HUDEP-2 (cell line): ENCODE results near the gene HECTD1.
"Not testable (repeated sequence)": the region's sequence is repeated elsewhere in the genome, so short reads cannot be mapped to it uniquely, and the experiment has no call there.

Experiments used
- DNase-seq, 76 experiments: peaks; one replicate each; lab custom pipeline; 2025; ENCODE audit not compliant: unreplicated experiment in 76 of 76; lab: John Stamatoyannopoulos, UW

Gene HECTD1

DNA sequence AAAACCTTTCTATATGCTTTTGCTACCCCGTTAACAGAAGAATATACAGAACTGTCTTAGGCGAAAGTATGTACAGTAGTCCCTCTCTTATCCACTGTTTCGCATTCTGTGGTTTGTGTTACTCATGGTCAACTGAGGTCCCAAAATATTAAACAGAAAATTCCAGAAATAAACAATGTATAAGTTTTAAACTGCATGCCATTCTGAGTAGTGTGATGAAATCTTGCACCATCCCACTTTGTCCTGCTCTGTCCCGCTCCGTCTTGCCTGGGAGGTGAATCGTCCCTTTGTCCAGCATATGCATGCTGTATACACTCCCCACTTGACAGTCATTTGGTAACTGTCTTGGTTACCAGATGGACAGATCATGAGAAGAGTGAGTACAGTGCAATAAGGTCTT is 111.3 kb downstream of the HECTD1 start:
- no peak for DNase-seq

DNA sequence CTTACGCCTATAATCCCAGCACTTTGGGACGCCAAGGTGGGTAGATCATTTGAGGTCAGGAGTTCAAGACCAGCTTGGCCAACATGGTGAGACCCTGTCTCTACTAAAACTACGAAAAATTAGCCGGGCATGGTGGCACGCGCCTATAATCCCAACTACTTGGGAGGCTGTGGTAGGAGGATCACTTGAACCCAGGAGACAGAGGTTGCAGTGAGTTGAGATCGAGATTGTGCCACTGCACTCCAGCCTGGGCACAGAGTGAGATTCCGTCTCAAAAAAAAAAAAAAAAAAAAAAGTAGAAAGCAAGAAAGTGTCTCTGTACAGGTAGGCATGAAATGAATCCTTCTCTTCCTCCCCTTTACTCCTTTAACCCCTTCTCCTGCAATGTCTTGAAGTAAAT is 111.8 kb downstream of the HECTD1 start:
- DNase-seq = not testable (repeated sequence)

DNA sequence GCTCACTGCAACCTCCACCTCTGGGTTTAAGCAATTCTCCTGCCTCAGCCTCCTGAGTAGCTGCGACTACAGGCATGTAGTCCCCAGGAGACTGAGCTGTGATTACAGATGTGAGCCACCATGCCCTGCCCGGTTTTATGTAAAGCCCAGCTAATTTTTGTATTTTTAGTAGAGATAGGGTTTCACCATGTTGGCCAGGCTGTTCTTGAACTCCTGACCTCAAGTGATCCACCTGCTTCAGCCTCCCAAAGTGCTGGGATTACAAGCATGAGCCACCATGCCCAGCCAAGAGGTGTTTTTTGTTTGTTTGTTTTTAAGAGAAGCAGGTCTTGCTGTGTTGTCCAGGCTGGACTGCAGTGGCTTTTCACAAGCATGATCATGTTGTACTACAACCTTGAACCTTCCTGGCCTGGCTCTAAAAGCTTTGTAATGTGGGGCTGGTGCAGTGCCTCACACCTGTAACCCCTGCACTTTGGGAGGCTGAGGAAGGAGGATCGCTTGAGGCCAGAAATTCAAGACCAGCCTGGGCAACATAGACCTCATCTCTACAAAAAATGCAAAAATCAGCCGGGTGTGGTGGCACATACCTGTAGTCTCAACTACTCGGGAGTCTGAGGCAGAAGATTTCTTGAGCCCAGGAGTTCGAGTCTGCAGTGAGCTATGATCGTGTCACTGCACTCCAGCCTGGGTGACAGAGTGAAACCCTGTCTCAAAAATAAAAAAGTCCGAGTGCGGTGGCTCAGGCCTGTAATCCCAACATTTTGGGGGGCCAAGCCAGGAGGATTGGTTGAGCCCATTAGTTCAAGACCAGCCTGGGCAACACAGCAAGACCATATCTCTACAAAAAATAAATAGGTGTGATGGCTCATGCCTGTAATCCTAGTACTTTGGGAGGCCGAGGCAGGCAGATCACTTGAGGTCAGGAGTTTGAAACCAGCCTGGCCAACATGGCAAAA is 113.4 kb downstream of the HECTD1 start:
- DNase-seq = not testable (repeated sequence)

DNA sequence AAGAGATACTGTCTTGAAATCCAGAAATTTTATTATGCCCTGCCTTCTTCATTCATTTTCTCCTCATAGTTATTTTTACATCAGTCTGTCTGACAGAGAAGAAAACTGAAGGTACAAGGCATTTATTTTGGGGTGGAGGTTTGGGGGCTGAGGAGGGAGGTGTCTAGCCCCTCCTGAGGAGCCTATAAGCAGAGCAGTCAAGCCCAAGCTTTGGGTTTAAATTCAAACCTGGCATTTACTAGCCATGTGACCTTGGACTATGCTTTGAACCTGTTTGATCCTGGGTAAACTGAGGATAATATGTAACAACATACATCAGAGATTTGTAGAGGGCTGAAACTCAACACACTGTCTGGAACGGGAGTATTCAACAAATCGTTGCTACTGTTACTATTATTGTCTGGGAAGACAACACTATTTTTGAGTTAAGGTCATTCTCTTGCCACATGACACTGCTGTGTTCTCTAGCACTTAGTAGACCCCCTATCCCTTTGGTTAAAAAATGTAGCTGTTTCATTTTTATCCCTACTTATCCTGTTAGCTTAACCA is 115.4 kb downstream of the HECTD1 start:
- no peak for DNase-seq

DNA sequence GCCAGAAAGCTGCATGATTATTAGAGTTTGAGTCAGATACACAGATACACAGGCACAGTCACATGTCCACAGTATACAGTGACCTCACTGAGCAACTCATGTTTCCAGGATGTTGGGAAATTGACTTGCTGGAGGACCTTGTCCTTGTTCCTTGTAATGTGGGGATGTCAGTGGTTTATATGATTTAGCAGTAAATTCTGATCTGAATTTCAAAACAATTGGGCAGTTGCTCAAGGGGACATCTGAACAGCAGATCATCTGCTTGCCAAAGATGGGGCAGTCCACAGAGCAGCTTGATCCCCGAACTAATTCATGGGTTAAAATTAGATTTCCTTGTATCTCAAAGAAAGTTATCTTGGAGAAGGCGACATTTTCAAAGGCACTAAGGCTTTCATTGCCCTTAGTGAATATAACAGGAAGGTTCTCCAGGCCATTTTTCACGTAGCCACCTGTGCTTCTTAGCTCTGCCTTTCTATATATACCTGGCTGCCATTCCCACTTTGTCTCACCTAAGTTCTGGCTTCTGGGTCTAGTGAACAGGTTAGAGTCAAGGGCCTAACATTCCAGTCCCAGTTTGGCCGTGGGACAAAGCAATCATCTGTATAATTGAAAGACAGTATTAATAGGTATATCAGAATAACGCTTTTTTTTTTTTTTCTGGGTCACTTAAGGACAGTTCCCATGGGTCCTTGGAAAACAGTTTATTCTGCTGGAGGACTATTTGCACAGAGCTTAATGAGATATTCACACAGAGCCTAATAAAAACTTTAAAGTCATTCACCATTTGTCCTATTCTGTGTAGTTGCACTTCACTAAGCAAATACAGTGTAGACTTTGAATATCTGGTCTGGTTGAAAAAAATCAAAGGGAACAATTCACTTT is 116.5 kb downstream of the HECTD1 start:
- DNase-seq = no peak

DNA sequence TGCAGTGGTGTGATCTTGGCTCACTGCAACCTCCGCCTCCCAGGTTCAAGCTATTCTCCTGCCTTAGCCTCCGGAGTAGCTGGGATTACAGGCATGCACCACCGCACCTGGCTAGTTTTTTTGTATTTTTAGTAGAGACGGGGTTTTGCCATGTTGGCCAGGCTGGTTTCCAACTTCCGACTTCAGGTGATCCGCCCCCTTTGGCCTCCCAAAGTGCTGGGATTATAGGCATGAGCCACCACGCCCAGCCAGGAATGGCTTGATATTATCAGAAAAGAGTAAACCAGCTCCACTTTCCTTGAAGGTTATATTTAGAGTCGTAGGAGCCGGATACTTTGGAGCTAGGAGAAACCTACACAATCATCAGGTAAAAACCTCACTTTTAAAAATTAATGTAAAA is 121.1 kb downstream of the HECTD1 start:
- not testable (repeated sequence) for DNase-seq

DNA sequence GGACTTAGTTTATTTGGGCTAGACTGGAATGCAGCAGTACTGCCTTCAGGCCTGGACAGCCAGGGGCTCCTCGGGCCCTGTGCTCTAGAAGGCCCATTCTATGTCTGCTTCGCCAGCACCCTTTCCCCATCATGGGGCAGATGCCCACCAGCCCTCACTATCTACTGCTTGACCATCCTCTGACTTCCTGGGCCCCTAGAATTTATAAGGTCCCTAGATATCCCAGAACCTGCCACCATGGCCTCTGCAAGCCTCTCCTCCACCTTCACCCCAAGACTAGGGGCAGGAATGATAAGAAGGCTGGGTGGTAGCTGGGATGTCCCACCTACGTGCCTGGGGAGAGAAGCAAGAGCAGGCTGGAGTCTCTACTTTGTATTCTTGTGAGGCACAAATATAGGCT is 122.6 kb downstream of the HECTD1 start:
- no peak for DNase-seq

DNA sequence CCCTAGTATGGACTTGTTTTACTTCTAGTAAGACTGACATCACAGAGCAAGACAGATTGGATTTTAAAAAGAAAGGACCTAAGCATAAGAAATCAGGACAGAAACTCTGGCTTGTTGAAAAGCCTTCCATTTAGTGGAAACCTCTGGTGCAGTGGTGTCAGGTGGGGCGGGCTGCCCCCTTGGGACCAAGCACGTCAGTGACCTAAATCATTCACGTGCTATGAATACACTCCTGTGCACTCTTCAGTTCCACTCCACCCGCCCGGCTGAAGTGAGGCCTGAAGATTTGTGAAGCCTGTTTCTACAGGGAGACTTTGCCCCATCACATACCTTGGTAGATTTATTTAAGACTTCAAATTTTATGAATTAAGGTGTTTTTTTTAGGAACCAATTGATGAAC is 123.2 kb downstream of the HECTD1 start:
- DNase-seq = peak in 1 of 76 experiments; percentile 4

DNA sequence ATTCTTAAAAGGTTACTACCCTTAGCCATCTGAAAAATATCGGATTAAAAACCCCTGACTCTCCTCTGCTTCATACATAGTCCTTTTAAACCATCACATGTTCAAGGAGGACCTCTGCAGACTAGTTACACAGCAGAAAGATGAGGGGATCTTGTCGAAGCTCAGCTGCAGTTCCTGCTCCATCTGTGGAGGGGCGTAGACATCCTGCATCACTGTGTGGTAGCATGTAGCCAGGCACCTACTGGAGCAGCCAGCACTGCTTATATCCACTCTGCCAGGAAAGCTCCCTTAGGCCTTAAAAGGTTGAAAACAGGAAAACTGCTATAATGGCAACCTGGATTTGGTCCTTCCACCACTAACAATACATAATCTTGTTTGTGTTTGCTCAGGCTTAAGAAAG is 123.8 kb downstream of the HECTD1 start:
- DNase-seq = no peak

DNA sequence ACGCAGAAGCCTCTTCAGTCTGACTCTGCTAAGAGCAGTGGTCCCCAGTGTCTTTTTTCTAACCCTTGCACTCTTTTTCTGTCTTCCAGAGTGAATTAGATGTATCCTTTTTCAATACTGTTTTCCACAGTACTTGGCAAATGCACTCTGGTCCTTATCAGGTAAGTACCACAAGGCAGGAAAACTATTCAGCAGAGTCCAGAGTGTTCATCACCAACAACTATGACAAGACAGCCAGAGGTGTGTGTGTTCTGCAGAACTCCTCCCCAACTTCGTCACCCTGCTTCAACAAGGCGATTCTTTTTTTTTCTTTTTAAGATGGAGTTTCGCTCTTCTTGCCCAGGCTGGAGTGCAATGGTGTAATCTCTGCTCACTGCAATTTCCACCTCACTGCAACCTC is 127.1 kb downstream of the HECTD1 start:
- DNase-seq = peak in 16 of 76 experiments; percentile 2 to 52 (median 25)

DNA sequence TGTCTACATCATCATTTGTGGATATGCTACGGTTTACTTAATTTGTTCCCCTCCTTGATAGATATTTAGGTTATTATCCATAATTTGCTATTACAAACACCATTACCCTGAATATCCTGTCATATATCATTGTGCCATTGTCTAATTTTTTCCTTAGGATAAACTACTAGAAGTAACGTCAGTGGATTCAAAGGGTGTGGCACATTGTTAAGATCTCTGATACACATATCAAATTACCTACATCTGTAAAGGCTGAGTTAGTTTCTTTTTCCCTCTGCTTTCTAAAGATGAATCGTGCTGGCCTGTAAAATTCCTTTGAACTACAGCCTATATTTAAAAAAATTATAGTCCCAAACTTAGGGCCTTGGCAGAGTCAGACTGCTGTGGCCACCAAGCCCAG is 127.5 kb downstream of the HECTD1 start:
- peak in 1 of 76 experiments; percentile 20 for DNase-seq

DNA sequence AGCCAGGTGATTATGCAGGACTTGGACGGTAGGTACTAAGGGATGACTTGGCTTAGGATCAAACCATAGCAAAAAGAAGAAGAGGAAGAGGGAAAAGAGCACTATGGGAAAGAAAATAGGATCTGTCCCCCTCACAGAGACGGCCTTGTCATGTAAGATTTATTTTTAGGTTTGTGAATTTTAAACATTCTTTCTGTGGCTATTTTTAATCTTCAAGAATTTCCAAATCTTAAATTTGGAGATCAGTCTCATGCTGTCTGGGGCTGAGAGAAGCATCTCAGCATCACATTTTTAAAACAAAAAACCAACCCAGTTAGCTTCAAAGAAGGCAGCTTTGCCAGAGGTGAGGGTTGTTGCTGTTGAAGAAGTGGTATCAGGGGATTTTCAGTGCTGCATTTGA is 128.8 kb downstream of the HECTD1 start:
- DNase-seq = no peak

DNA sequence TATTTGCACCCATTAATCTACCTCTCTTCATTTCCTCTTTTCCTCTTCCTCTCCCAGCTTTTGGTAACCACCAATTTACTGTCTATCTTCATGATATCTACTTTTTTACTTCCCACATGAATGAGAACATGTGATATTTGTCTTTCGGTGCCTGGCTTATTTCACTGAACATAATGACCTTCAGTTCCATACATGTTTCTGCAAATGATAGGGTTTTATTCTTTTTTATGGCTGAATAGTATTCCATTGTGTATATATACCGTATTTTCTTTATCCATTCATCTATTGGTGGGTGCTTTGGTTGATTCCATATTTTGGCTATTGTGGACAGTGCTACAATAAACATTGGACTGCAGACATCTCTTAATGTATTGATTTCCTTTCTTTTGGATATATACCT is 132.4 kb downstream of the HECTD1 start:
- DNase-seq = no peak

DNA sequence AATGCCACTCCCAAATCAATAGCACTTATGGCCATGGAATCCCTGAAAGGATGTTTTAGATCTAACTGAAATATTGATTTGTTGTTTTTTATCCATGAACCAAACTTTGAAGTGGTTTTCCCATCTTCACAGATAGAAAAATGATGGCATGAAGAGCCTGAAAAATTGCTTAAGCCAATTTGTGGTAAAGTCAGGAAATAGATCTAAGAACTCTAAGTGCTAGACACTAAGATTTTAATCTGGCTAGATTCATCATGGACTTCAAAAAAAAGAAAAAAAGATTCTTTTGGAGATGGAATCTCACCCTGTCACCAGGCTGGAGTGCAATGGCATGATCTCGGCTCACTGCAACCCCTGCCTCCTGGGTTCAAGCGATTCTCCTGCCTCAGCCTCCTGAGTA is 136.4 kb downstream of the HECTD1 start:
- DNase-seq = no peak

DNA sequence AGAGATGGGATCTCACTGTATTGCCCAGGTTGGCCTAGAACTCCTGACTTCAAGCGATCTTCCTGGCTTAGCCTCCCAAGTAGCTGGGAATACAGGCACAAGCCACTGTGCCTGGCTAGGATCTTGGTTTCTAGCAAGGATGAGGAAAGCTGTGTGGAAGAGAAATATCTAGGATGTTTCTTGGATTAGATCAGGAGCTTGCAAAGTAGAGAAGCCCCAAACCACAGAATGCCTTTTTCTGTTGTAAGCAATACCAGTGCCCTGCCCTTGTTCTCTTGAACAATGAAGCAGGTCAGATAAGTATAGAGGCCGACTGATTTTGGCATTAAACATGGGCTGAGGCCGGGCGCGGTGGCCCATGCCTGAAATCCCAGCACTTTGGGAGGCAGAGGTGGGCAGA is 137.2 kb downstream of the HECTD1 start:
- DNase-seq = no peak

DNA sequence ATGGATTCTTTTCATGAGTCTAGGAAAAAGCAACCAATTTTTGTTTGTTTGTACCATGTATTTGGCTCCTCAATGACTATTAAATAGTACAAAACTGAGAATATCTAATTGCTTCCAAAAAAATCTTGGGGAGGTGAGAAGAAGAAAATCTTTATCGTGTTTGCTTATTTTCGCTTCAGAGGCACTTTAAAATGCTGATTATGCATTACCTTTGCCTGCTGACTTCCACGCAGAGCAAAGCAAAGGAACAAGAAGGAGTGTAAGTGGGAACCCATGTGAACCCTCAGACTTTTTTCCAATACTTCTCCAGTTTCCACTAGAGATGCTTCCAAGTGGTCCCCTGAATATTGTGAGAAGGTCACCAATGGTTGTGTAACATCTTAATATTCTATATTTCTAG is 138.2 kb downstream of the HECTD1 start:
- DNase-seq = no peak

DNA sequence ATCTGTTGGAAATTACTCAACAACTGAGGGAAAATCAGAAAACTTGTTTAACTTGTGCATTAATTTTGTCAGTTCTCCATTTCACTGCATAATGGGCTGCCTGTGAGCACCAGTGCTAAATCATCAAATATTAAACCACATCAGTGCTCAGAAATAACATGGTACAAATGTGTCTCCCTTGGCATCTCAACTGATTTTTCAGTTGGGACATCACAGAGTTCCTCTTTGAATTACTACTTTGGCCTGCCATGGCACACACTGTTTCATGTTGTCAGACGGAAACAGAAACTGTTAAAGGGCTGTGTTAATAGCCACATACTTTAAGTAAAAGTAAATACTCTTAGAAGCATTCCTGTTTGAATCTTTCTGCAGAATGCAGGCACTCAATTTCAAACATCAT is 139.4 kb downstream of the HECTD1 start:
- no peak for DNase-seq

DNA sequence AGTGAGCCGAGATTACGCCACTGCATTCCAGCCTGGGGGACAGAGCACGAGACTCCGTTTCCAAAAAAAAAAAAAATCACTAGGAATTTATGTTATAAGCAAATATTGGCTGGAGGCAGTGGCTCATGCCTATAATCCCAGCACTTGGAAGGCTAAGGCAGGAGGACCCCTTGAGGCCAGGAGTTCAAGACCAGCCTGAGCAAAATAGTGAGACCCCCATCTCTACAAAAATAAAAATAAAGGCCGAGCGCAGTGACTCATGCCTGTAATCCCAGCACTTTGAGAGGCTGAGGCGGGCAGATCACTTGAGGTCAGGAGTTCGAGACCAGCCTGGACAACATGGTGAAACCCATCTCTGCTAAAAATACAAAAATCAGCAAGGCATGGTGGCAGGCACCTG is 144.7 kb downstream of the HECTD1 start:
- DNase-seq = not testable (repeated sequence)

DNA sequence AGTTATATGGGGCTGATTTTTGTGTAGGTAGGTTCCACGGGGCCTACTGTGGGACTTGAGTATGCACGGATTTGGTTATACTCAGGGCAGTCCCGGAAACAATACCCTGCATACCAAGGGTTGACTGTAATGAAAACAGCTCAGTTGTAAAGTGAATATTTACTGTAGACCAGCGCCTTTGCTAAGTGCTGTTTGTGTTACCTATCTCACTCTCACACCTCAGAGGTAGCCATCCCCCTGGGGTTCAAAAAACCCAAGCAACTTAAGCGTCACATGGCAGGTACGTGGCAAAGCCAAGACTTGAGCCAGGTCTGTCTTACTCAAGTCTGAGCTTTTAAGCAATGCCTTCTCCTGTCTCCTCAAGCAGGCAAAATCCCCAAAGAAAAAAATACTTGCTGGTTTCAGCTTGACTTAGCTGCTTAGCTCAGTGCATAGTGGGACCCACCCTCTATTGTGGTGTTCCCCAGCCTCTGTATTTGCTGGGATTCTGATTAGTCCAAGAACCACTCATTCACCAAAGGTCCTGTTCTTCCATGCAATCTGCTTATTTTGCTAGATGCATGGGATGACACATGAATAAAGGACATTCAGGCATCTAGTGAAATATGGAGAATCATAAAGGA is 147.2 kb downstream of the HECTD1 start:
- DNase-seq = peak in 11 of 76 experiments; percentile 10 to 57 (median 31)

DNA sequence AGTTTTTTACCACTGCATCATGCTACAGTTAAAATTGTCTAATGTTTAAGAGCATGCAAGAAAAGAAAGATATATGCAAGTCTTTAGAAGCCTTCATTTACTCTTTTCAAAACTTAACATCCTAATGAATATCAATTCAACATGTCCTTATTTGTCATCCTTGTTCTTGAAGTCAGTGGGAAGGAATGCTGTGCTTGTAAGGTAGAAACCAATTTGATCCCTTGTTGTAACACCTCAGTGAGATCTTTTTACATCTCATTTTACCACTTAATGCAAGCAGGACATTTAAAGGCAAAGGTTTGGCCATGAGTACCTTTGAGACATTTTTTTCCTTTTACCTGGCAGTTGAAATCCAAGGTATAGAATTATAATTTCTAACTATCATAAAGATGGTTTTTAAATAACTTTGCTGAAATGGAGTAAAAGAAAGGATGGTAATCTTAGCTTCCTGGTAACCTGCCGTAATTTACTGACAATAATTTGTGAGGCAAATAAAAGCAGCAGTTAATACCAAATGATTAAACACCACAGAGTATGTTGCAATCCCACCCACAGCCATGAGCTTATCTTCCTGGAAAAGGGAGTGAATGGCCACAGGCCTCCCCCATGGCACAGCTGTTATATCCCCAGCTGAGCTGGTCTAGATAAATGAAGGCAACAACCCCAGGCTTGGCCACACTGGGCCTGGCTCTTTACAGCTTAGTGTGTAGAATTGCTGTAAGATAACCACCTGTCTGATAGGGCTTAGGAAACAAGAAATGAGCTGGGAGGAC is 148.3 kb downstream of the HECTD1 start:
- DNase-seq = peak in 75 of 76 experiments; percentile 15 to 99 (median 92)
